ENCODE results near the gene BMPR1A. TPM values are rescaled to one million over a fixed set of nuclear protein-coding genes. Genes with fewer than 3 reads are reported as not detected.
A peak's percentile ranks its signal among the peaks of the same experiment; 100 is the strongest.

BMPR1A gene
- 6.0 TPM for polyA plus RNA-seq (2012; ENCODE audit: insufficient read depth, insufficient read length)

DNA sequence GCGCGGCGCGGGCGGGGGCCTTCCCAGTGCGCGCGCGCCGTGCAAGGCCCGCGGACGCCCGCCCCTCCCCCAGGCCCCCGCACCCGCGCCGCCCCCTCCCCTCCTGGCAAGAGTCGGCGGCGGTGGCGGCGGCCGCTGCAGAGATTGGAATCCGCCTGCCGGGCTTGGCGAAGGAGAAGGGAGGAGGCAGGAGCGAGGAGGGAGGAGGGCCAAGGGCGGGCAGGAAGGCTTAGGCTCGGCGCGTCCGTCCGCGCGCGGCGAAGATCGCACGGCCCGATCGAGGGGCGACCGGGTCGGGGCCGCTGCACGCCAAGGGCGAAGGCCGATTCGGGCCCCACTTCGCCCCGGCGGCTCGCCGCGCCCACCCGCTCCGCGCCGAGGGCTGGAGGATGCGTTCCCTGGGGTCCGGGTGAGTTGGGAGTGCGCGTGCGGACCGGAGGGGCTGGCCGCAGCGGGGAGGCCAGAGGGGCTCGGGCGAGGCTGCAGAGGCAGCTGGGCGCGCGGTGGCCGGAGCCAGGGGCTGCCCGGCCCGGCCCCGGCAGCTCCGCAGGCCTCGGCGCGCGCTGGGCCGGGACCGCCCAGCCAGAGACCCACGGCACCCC is at the start of gene BMPR1A:
Gene BMPR1A, plus strand, starts transcription at position 109 of the 602 bp plus-strand sequence. CDS start 119,400 bp downstream, outside the sequence.
- H3K4me3 ChIP-seq (ENCODE audit: low read length): peak within 1 kb of the TSS; percentile 72
- DNase-seq (ENCODE audit: low read depth, low spot score): no peak

DNA sequence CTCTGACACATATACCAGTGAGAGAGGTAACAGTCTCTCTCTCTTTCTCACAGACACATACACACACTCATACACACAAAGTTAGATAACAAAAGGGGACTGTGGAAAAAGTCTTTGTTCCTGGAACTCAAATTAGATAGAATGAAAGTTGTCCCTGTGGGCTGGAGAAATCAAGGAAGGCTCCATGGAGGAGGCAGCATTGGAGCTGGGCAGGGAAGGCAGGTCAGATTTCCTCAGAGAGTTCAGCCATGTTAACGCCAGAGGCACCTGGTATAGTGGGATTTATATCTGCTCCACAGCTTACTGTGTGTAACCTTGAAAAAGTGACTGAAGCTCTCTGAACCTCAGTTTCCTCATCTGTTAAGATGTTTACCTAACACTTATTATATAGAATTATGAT is 49.4 kb upstream of the BMPR1A start:
- no peak overlapping the region for H3K4me3 ChIP-seq (ENCODE audit: low read length)
- DNase-seq (ENCODE audit: low read depth, low spot score): no peak

DNA sequence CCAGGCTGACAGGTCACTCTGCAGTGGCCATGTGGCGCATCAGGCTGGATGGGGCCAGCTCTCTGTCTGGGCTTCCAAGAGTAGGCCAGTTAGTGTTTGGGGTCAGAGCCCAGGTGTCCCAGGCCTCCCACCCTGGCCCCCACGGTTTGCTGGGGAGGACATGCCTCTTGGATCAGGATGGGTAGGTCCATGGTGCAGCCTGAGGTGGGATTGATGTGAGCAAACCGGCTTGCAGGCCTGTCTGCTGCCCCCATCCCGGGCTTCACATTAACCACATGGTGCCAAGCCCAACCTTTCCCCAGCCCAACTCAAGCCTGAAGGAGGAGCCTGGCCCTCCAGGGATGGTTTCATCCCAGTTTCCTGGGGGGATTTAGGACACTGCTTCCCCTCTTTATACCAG is 48.9 kb upstream of the BMPR1A start:
- no peak overlapping the region for H3K4me3 ChIP-seq (ENCODE audit: low read length)
- DNase-seq (ENCODE audit: low read depth, low spot score): no peak

DNA sequence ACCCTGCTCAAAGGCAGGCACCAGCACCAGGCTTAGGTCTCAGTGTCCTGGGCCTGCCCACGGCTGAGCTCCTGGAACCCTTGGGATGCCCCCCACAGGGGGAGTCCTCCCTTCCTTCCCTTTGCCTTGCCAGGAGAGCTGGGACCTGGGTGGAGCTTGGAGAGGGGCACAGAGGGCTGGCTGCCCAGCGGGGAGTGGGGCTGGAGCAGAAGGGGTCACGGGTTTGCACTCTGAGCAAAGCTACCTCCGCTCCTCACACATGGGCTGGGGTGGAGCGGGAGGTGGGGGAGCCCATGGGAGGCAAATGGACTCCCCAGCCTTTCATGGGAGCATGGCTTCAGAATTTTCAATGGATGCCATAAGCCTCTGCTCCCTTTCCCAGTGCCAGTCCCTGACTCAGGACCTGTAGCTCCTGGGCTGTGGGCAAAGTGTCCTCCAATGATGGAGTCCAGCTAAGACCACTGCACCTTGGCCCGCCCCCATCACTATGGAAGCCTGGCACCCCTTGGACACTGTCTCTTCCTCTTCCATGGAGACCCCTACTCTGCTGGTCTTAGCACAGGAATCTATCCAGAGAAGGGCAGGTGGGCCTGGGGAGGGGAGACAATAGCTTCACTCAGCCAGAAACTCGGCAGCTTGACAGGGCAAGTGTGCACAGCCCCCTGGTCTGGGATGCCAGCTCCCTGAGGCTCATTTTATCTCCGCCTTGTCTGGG is 48.2 kb upstream of the BMPR1A start:
- no peak for DNase-seq (ENCODE audit: low read depth, low spot score)
- no peak overlapping the region for H3K4me3 ChIP-seq (ENCODE audit: low read length)

DNA sequence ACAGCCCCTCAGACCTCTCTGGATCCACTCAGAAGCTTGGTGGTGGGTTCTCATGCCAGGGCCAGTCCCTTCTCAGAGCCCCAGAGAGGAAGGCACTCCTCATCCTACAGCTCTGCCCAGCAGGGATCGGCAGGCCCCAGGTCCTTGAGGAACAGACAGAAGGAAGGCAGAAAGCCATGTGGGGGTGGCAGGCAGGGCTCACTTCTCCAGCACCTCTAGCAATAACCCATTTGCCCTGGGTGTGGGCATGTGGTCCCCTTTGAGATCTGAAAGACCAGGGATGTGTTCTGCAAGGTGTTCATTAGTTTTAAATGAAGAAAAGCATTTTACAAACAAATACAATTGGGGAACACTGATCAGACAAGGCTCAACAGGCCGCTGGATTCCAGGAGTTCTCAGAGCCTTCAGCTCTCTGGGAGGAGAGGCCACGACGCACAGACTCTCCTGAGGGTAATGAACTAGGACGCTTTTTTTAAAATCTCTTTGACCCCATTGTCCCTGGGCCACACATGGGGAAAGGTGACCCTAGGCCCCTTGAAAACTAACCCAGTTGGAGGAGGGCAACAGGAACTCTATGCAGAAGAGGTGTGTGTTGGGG is 47.5 kb upstream of the BMPR1A start:
- no peak overlapping the region for H3K4me3 ChIP-seq (ENCODE audit: low read length)
- no peak for DNase-seq (ENCODE audit: low read depth, low spot score)

DNA sequence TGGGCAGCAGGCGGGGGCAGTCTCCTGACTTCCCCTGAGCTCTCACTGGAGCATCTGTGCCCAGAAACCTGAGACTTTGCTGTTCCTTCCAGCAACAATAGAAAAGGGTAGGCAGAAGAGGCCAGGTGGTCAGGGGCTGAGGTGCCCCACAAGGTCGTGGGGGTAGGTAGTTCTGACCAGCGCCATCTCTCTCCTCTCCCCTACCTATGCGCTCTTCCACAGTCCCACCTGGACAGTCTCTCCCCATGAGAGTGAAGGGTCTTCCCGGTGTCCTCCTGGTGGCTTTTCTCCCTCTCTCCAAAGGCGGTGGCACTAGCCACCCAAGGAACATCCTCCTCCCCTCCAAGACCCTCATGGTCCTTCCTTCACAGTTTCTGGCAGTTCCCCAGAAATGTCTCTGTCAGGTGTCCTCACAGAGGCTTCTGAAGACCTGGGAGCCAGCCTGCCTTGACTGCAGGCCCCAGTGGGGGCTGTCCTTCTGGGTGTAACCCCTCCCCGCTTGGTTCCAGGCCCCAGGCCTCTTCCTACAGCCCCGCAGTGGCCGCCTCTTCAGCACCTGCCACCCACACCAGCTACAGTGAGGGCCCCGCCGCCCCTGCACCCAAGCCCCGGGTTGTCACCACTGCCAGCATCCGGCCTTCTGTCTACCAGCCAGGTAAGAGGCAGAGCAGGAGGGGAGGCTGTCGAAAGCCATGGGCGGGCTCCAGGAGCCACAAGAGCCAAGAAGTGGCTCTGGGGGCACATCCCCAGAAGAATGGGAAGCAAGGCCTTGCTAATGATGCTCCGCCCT is 46.8 kb upstream of the BMPR1A start:
- DNase-seq (ENCODE audit: low read depth, low spot score): no peak
- H3K4me3 ChIP-seq (ENCODE audit: low read length): no peak overlapping the region

DNA sequence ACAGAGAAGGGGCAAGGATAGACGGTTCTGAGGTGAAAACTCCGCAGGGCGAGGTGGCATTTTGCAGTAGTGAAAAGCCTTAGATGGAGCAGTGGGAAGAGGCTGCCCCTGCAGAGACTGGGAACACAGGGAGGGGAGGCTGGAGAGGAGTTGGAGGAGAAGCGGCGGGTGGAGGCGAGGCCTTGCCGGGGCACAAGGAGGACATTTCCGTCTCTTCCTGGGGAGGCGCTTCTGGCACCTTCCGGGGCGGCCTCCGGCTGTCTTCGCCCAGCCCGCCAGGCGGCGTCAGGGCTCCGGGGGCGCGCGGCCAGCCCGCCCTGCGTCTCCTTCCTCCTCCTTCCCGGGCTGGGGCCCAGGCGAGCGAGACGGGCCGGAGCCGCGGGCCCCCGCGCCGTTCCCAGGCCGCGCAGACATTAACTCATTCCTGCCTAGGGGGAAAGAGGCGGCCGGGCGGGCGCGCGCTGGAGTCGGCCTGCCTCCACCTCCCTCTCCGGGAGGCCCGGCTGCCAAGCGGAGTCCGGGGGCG is 45.4 kb upstream of the BMPR1A start:
- DNase-seq (ENCODE audit: low read depth, low spot score): peak; percentile 73
- peak overlapping the region; percentile 57 for H3K4me3 ChIP-seq (ENCODE audit: low read length)

DNA sequence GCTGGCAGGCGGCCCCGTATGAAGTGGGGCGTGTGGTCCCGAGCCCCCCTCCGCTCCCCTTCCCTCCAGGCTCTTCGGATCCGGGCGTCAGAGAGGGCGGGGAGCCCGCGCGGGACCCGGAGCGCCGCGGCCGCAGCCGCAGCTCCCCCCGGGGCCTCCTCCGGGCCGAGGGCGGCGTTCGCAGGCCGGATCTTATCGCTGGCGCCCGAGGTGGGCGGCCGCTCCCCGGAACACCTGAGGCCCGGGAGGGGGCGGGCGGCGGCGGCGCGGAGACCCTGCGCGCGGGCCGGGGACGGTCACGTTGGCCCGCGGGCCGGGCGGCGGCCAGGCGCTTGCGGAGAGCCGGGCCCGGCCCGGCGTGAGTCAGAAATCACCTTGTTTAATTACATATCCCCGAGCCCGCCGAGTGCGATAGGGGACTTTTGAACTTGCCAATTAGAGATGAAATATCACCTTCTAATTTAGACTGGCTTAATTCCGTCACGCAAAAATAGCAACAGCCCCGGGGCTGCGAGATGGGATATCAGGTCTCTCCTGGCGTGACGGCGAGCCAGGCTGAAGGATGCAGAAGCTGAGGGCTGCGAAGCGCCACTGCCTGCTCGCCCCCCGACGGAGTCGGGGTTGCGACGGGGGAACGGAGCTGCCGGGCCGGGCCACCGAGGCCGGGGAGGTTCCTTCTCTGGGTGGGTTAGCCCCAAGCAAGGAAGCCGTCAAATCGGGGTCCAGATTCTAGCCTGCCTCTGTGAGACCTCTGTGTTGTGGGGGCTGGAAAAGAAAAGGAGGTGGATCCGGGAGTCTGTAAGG is 44.7 kb upstream of the BMPR1A start:
- H3K4me3 ChIP-seq (ENCODE audit: low read length): peak overlapping the region; percentile 57
- no peak for DNase-seq (ENCODE audit: low read depth, low spot score)

DNA sequence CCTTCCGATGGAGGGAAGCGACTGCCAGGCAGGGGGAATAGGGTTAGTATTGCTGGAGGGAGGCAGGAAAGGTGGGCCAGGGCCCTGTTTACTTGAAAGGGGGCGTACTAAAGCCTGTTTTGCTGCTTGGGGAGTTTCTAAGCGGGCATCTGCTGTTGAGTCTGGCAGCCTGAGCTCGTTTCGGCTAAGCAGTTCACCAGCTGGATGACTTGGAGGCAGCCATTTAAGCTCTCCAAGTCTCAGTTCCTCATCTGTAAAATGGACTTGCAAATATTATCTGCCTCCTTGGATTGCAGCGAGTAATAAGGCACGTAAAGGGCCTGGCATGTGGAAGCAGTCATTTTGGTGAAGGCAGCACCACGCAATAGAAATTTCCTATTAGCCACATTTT is 44.1 kb upstream of the BMPR1A start:
- H3K4me3 ChIP-seq (ENCODE audit: low read length): peak overlapping the region; percentile 57
- no peak for DNase-seq (ENCODE audit: low read depth, low spot score)

DNA sequence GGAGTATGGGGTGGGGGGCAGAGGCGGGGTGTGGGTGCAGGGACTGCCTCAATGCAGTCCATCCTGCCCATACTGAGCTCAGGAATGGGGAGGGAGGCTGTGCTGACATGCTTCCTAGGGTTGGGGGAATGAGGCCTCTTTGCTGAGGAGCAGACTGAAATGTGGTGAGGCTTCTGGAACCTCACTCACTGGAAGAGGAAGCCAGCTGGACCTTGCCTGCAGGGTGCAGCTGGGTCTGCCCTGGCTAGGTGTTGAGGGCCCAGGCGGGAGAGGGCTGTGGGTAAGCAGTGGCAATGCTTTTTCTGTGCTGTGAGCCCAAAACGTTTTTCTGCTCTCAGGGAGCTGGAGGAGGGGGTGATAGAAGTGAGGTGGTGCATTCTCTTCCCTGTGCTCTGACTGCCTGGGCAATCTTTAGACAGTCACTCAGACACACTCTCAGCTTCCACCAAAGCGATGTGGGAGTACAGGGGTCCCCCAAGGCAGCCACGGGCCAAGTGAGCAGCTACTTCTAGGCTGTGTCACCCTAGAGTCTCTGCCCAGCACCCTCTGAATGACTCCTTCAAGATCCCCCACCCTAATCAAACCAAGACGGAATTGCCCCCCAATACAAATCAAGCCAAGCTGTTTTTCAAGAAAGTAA is 41.1 kb upstream of the BMPR1A start:
- H3K4me3 ChIP-seq (ENCODE audit: low read length): no peak overlapping the region
- DNase-seq (ENCODE audit: low read depth, low spot score): no peak

DNA sequence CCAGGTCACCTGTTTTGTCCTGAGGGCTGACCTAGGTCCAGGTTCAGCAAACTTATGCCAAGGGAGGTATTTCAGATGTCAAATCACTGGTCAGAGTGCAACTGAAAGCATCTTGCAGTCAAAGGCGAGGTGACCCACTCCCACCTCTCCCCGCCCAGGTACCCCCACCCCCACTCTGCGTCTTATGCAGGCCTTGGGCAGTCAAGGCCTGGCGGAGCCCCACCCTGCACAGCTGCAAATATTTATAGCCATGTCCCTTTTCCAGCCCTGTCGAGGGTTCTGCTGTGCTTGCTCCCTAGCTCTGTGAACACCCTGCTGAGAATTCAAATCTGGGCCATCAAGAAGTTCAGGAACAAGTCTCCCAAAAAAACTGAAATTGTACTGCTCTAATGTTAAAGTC is 40.6 kb upstream of the BMPR1A start:
- H3K4me3 ChIP-seq (ENCODE audit: low read length): no peak overlapping the region
- DNase-seq (ENCODE audit: low read depth, low spot score): no peak

DNA sequence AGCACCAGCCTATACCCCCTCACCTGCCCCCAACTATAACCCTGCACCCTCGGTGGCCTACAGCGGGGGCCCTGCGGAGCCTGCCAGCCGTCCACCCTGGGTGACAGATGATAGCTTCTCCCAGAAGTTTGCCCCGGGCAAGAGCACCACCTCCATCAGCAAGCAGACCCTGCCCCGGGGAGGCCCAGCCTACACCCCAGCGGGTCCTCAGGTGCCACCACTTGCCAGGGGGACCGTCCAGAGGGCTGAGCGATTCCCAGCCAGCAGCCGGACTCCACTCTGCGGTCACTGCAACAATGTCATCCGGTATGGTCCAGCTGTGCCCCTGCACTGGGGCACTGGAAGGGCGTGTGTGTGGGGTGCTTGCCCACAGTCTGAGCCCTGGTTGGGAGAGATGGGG is 40.0 kb upstream of the BMPR1A start:
- DNase-seq (ENCODE audit: low read depth, low spot score): no peak
- H3K4me3 ChIP-seq (ENCODE audit: low read length): no peak overlapping the region

DNA sequence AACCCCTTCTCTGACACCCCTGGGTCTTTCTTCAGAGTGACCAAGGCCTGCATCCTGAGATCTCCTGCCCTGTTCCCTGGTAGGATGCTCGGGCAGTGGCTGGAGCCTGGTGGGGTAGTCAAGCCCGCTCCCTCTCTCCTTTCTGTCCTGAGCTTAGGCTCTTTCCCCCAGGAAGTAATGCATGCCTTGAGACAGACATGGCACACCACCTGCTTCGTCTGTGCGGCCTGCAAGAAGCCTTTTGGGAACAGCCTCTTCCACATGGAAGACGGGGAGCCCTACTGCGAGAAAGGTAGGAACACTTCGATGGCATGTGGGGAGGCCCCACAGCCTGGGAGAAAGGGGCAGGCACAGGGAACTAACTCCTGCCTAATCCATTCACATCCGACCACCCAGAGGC is 37.9 kb upstream of the BMPR1A start:
- no peak for DNase-seq (ENCODE audit: low read depth, low spot score)
- H3K4me3 ChIP-seq (ENCODE audit: low read length): no peak overlapping the region

DNA sequence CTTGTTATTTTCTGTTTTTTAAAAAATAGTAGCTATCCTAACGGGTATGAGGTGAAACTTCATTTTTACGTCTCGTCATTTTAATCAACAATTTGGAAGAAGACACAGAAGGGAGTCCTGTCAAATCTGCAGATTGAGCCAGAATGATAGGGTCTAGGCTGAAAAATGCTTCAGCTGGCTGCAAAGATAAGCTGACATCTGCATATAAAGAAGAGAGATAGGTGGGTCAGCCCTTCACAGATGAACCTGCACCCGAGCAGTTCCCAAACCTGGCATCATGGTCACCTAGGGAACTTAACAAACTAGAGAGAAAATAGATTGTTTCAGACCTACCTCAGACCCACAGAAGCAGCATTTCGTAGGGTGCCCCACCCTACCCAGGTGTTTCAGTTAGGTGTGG is 35.2 kb upstream of the BMPR1A start:
- H3K4me3 ChIP-seq (ENCODE audit: low read length): no peak overlapping the region
- DNase-seq (ENCODE audit: low read depth, low spot score): no peak

DNA sequence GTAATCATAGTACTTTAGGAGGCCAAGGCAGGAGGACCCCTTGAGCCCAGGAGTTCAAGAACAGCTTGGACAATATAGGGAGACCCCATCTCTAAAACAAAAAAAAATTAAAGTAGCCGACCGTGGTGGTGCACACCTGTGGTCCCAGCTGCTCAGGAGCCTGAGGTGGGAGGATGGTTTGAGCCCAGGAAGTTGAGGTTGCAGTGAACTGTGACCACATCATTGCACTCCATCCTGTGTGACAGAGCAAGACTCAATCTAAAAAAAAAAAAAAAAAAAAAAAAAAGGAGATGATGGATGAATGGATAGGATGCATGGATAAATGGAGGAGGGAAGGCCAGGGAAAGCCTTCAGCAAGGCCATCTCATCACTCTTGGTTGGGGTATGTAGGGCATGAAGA is 33.4 kb upstream of the BMPR1A start:
- DNase-seq (ENCODE audit: low read depth, low spot score): peak; percentile 64
- no peak overlapping the region for H3K4me3 ChIP-seq (ENCODE audit: low read length)

DNA sequence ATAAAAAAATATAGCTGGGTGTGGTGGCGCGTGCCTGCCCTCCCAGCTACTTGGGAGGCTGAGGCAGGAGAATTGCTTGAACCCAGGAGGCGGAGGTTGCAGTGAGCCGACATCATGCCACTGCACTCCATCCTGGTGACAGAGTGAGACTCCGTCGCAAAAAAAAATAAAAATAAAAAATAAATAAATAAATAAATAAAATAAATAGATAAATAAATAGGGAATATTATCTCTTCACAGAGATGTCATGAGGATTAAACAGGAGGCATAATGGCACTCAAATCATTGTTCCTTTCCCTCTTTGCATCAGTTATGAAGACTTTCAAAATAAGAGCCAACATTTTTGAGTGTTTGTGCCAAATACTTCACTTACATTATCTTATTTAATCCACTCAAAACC is 32.0 kb upstream of the BMPR1A start:
- no peak for DNase-seq (ENCODE audit: low read depth, low spot score)
- H3K4me3 ChIP-seq (ENCODE audit: low read length): no peak overlapping the region

DNA sequence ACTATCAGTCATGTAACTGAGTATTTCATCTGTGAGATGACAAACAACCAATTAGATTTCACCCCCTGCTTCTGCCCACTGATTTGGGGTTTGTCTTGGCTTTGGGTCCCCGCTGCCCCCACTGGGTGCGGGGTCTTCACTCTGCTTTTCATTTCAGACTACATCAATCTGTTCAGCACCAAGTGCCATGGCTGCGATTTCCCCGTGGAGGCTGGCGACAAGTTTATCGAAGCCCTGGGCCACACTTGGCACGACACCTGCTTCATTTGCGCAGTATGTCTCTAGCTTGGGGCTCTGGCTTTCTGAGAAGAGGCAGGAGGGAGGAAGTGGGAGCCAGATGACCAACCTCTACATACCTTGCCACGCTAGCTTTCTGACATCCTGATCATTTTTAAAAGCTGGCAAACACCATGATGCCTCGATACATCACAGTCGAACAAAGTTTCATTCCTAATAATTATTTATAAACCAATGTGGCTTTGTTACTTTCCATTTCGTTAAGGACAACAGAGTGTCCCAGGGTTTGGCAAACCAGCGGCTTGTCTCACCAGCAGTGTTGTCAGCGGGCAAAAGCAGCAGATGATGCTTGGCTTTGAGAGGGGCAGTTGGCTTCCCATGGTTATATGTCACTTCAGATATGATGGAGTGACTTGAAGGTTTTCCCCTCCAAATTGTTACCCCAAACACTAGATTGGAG is 30.3 kb upstream of the BMPR1A start:
- H3K4me3 ChIP-seq (ENCODE audit: low read length): no peak overlapping the region
- DNase-seq (ENCODE audit: low read depth, low spot score): no peak

DNA sequence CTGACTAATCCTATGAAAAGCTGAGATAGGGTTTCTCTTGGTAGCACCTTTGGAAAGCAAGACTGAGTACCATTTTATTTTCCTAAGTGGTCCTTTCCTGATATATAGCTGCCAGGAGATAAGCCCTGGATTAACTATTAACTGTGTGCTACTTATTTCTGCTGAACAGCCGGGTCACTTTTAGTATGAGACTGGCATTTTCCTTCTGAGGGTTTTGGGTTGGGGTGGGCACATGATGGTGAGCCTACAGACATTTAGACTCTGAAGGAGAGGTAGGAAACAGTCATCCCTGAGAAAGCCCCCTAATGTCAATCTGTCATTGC is 29.8 kb upstream of the BMPR1A start:
- no peak overlapping the region for H3K4me3 ChIP-seq (ENCODE audit: low read length)
- DNase-seq (ENCODE audit: low read depth, low spot score): no peak
